ENCODE results near the gene HBS1L. TPM values are rescaled to one million over a fixed set of nuclear protein-coding genes. Genes with fewer than 3 reads are reported as not detected.

HBS1L gene
- total RNA-seq, 4 donors from 2014 or later, result 25.2 to 94.1 (median 37.5) TPM

DNA sequence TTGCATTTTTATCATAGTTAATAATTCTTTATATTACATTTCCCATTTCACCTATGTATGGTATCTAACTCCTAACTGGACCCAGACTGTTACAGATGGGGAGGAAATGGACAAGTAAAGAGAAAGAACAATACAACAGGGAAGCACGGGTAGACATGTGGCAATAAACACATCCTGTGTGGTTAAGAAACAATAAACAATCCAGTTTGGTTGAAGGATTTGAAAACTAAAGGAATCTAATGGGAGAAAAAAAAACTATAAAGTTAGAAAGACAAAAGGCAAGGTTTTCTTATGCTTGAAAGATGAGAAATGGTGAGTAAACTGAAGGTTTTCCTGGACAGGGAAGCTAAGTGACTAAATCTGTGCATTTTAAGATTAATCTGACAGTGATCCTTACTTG is 69.8 kb downstream of the HBS1L start:
- no peak for DNase-seq
- Histone ChIP-seq H3K9me3 (no peaks in the 10 kb centered on the region), H3K4me1 (no peaks in the 10 kb centered on the region), H3K4me3 (no peak overlapping the region), H3K36me3 (peaks cover 0 to 42% (median 0%) of the 10 kb centered on the region in 3 donors), H3K27me3 (no peaks in the 10 kb centered on the region), H3K27ac (no peak overlapping the region)
- TF ChIP-seq, protein P1, sequence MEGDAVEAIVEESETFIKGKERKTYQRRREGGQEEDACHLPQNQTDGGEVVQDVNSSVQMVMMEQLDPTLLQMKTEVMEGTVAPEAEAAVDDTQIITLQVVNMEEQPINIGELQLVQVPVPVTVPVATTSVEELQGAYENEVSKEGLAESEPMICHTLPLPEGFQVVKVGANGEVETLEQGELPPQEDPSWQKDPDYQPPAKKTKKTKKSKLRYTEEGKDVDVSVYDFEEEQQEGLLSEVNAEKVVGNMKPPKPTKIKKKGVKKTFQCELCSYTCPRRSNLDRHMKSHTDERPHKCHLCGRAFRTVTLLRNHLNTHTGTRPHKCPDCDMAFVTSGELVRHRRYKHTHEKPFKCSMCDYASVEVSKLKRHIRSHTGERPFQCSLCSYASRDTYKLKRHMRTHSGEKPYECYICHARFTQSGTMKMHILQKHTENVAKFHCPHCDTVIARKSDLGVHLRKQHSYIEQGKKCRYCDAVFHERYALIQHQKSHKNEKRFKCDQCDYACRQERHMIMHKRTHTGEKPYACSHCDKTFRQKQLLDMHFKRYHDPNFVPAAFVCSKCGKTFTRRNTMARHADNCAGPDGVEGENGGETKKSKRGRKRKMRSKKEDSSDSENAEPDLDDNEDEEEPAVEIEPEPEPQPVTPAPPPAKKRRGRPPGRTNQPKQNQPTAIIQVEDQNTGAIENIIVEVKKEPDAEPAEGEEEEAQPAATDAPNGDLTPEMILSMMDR (IDR thresholded peaks at IDR 0.05), result no peak
- no peak for TF ChIP-seq POLR2A (IDR thresholded peaks at IDR 0.05)

DNA sequence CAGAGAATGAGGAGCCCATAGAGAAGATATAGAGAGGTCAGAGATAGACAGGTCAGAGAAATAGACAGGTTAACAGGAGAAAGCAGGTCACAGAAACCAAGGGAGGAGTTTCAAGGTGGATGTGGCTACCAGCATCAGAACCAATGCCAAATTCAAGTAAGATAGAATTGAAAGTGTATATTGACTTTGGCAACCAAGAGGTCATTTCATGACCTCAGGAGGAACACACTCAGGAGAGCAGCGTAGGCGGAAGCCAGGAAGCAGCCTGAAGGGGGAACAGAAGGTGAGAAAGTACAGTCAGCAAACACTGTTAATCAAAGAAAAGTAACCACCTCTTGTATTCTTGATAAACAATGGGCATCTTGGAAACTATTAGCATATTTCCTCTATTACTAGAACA is 70.8 kb downstream of the HBS1L start:
- H3K4me3 ChIP-seq, result no peak overlapping the region
- H3K36me3 ChIP-seq, result peaks cover 0 to 48% (median 0%) of the 10 kb centered on the region in 3 donors
- DNase-seq, result no peak
- TF ChIP-seq, protein P1 (IDR thresholded peaks at IDR 0.05), result no peak
- TF ChIP-seq POLR2A (IDR thresholded peaks at IDR 0.05), result no peak
- no peaks in the 10 kb centered on the region for H3K4me1 ChIP-seq
- no peaks in the 10 kb centered on the region for H3K9me3 ChIP-seq
- no peaks in the 10 kb centered on the region for H3K27me3 ChIP-seq
- no peak overlapping the region for H3K27ac ChIP-seq

DNA sequence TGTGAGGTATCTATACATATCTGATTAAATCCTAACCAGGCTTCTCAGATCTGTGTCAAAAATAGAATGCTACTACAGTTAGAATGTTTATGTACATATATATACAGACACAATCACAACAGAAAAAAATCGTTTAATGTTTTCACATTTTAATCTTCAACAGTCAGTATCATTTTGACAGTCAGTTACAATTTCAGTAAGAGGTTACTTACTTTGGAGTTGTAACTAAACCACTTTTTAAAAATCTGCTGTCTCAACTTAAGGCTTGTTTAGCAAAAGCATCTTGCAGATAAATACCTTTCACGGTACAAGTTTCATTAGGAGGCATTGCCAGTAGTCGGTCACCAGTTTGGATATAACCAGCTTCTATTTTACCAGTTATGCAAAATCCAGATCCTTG is 72.5 kb downstream of the HBS1L start:
- Histone ChIP-seq H3K4me3 (no peak overlapping the region), H3K36me3 (peaks cover 0 to 56% (median 0%) of the 10 kb centered on the region in 3 donors), H3K27me3 (no peaks in the 10 kb centered on the region), H3K9me3 (no peaks in the 10 kb centered on the region), H3K4me1 (no peaks in the 10 kb centered on the region), H3K27ac (no peak overlapping the region)
- no peak for TF ChIP-seq POLR2A (IDR thresholded peaks at IDR 0.05)
- TF ChIP-seq, protein P1 (IDR thresholded peaks at IDR 0.05), result no peak
- DNase-seq, result no peak

DNA sequence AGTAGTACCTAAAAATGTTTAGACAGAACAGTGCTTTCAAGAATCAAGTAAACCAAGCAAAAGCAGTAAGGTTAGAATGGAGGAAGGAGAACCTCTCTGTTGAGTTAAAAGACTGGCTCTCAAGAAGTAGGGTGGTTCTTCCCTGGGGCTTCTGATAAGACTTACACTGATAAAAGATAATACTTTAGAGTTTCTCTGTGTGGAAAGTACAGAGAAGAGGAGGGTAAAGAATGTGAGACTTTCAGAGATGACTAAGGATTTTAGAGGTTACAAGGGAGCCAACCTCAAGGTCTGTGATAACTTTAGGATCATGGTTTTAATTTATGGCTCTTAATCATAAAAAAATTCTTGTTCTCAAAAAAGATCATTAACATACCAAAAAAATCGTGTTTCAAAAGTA is 73.8 kb downstream of the HBS1L start:
- Histone ChIP-seq H3K36me3 (peaks cover 0 to 56% (median 0%) of the 10 kb centered on the region in 3 donors), H3K27ac (no peak overlapping the region)

DNA sequence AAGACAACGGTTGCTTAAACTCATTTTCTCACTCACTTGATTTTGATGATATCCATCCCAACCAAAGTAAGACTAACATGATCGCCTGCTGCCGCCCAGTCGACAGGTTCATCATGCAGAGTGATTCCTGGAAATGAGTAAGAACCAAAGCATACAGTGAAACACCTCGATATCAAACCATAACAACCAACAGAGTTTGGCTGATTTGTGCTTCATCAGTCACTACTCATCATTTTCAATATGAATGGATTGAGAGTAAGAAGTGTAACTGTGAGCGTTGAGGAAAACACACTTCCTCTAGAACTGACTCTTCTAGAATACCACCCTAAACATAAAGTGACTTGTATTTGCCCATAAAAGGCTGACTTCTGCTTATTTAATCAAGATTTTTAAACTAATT is 75.5 kb downstream of the HBS1L start:
- Histone ChIP-seq H3K36me3 (peaks cover 0 to 42% (median 0%) of the 10 kb centered on the region in 3 donors), H3K9me3 (no peaks in the 10 kb centered on the region), H3K4me3 (no peak overlapping the region), H3K27ac (no peak overlapping the region), H3K27me3 (no peaks in the 10 kb centered on the region), H3K4me1 (no peaks in the 10 kb centered on the region)
- no peak for DNase-seq
- TF ChIP-seq, protein P1 (IDR thresholded peaks at IDR 0.05), result no peak
- TF ChIP-seq POLR2A (IDR thresholded peaks at IDR 0.05), result no peak

More for the DNA sequence above, 73.8 kb downstream of the HBS1L start:
- Histone ChIP-seq H3K4me1 (no peaks in the 10 kb centered on the region), H3K27me3 (no peaks in the 10 kb centered on the region), H3K9me3 (no peaks in the 10 kb centered on the region), H3K4me3 (no peak overlapping the region)
- TF ChIP-seq, protein P1 (IDR thresholded peaks at IDR 0.05), result no peak
- TF ChIP-seq POLR2A (IDR thresholded peaks at IDR 0.05), result no peak
- no peak for DNase-seq

DNA sequence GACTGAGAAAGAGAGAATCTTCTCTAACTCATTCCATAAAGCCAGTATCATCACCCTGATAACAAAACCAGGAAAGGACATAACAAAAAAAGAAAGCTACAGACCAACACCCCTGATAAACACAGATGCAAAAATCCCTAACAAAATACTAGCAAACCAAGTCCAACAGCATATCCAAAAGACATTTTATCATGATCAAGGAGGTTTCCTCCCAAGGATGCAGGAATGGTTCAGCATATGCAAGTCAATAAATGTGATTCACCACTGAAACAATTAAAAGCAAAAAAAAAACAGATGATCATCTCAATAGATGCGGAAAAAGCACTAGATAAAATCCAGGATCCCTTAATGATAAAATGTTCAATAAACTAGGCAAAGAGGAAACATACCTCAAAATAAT is 80.3 kb downstream of the HBS1L start:
- Histone ChIP-seq H3K27ac (no peak overlapping the region), H3K4me3 (no peak overlapping the region), H3K36me3 (peaks cover 0 to 32% (median 0%) of the 10 kb centered on the region in 3 donors), H3K4me1 (no peaks in the 10 kb centered on the region), H3K9me3 (no peaks in the 10 kb centered on the region), H3K27me3 (no peaks in the 10 kb centered on the region)
- no peak for DNase-seq
- TF ChIP-seq, protein P1 (IDR thresholded peaks at IDR 0.05), result no peak
- TF ChIP-seq POLR2A (IDR thresholded peaks at IDR 0.05), result no peak
